ENCODE measurements around the gene RGR.
A peak's percentile ranks its signal among the peaks of the same experiment; 100 is the strongest.

The RGR gene

GRCh38 chr10:84302223-84302622 is 57.4 kb downstream of the RGR start:
- DNase-seq: no peak

- DNase-seq: no peak
Measured at GRCh38 chr10:84306751-84307384, 62.0 kb downstream of the RGR start.

- DNase-seq: no peak
Measured at GRCh38 chr10:84308021-84308420, 63.2 kb downstream of the RGR start.

- peak; percentile 48 for DNase-seq
Measured at GRCh38 chr10:84308481-84309304, 63.8 kb downstream of the RGR start.

All from NCI-H1105 treated with DMSO at 0.1 percent for 48 hours (cell line).